Measurements from ENCODE around the gene KRTAP16-1.
"Not testable (repeated sequence)": the region's sequence is repeated elsewhere in the genome, so short reads cannot be mapped to it uniquely, and the experiment has no call there.

The KRTAP16-1 gene

GRCh38 chr17:41275648-41276190 lies 33.4 kb downstream of the KRTAP16-1 start, which contains the start of gene KRTAP9-7:
TSS of gene KRTAP9-7 (plus strand) at chr17:41275698. CDS start at chr17:41275698, 0 bp downstream.
- not testable (repeated sequence) for TF ChIP-seq REST (IDR thresholded peaks at IDR 0.05; ENCODE audit: insufficient read depth in 1 of 2, low read depth in 2 of 2, low read length in 2 of 2); FOXP2 (optimal IDR thresholded peaks at IDR 0.05; ENCODE audit: borderline replicate concordance, extremely low read depth, extremely low read length, insufficient read depth); TAF1 (IDR thresholded peaks at IDR 0.05; ENCODE audit: borderline replicate concordance, insufficient read depth, low read length)

GRCh38 chr17:41271858-41272257 lies 37.3 kb downstream of the KRTAP16-1 start:
- TF ChIP-seq REST (IDR thresholded peaks at IDR 0.05; ENCODE audit: insufficient read depth in 1 of 2, low read depth in 2 of 2, low read length in 2 of 2), result no peak
- TF ChIP-seq TAF1 (IDR thresholded peaks at IDR 0.05; ENCODE audit: borderline replicate concordance, insufficient read depth, low read length), result no peak
- TF ChIP-seq SIN3A (IDR thresholded peaks at IDR 0.05; ENCODE audit: borderline replicate concordance, insufficient read depth, low read length), result no peak
- TF ChIP-seq POLR2AphosphoS5 (IDR thresholded peaks at IDR 0.05; ENCODE audit: low read depth, low read length), result no peak
- TF ChIP-seq FOXP2 (optimal IDR thresholded peaks at IDR 0.05; ENCODE audit: borderline replicate concordance, extremely low read depth, extremely low read length, insufficient read depth), result no peak

- TF ChIP-seq SIN3A (IDR thresholded peaks at IDR 0.05; ENCODE audit: borderline replicate concordance, insufficient read depth, low read length) (no peak), TAF1 (IDR thresholded peaks at IDR 0.05; ENCODE audit: borderline replicate concordance, insufficient read depth, low read length) (no peak), POLR2AphosphoS5 (IDR thresholded peaks at IDR 0.05; ENCODE audit: low read depth, low read length) (no peak), REST (IDR thresholded peaks at IDR 0.05; ENCODE audit: insufficient read depth in 1 of 2, low read depth in 2 of 2, low read length in 2 of 2) (no peak), FOXP2 (optimal IDR thresholded peaks at IDR 0.05; ENCODE audit: borderline replicate concordance, extremely low read depth, extremely low read length, insufficient read depth) (no peak)
These were observed 41.4 kb downstream of the KRTAP16-1 start for GRCh38 chr17:41267711-41268110.

GRCh38 chr17:41265078-41265477 lies 44.0 kb downstream of the KRTAP16-1 start, which contains the start of gene KRTAP9-6:
TSS of gene KRTAP9-6 (plus strand) at chr17:41265378. CDS start at chr17:41265378, 0 bp downstream.
- TF ChIP-seq FOXP2 (optimal IDR thresholded peaks at IDR 0.05; ENCODE audit: borderline replicate concordance, extremely low read depth, extremely low read length, insufficient read depth), result no peak
- no peak for TF ChIP-seq POLR2AphosphoS5 (IDR thresholded peaks at IDR 0.05; ENCODE audit: low read depth, low read length)
- no peak for TF ChIP-seq REST (IDR thresholded peaks at IDR 0.05; ENCODE audit: insufficient read depth in 1 of 2, low read depth in 2 of 2, low read length in 2 of 2)
- TF ChIP-seq TAF1 (IDR thresholded peaks at IDR 0.05; ENCODE audit: borderline replicate concordance, insufficient read depth, low read length), result no peak
- TF ChIP-seq SIN3A (IDR thresholded peaks at IDR 0.05; ENCODE audit: borderline replicate concordance, insufficient read depth, low read length), result no peak

Measured in PFSK-1 (cell line).